ENCODE results near the gene NXNL2. TPM values are rescaled to one million over a fixed set of nuclear protein-coding genes. Genes with fewer than 3 reads are reported as not detected.

The NXNL2 gene
- total RNA-seq, 2 experiments from 2014 or later: not detected

GRCh38 chr9:88587885-88588649, 53.1 kb downstream of the NXNL2 start:
- DNase-seq (no peak), ATAC-seq (no peak)
- H3K27me3 Mint-ChIP-seq (ENCODE audit: low read depth): peaks cover 7% of the 10 kb centered on the region
- no peak overlapping the region for H3K4me3 Mint-ChIP-seq
- ChIA-PET POLR2A (no interaction called here), CTCF (no interaction called here)
- H3K36me3 Mint-ChIP-seq (ENCODE audit: low read depth): no peaks in the 10 kb centered on the region
- peaks cover 4% of the 10 kb centered on the region for H3K4me1 Mint-ChIP-seq (ENCODE audit: low read depth)
- H3K9me3 Mint-ChIP-seq (ENCODE audit: insufficient read depth): peaks cover 6% of the 10 kb centered on the region
- no peak overlapping the region for H3K27ac Mint-ChIP-seq

- peaks cover 6% of the 10 kb centered on the region for H3K9me3 Mint-ChIP-seq (ENCODE audit: insufficient read depth)
- no peaks in the 10 kb centered on the region for H3K36me3 Mint-ChIP-seq (ENCODE audit: low read depth)
- no peak for DNase-seq
- POLR2A ChIA-PET: no interaction called here
- CTCF ChIA-PET: no interaction called here
- H3K4me1 Mint-ChIP-seq (ENCODE audit: low read depth): peaks cover 9% of the 10 kb centered on the region
- ATAC-seq: no peak
- no peak overlapping the region for H3K4me3 Mint-ChIP-seq
- H3K27ac Mint-ChIP-seq: no peak overlapping the region
- H3K27me3 Mint-ChIP-seq (ENCODE audit: low read depth): peaks cover 6% of the 10 kb centered on the region
Observed at GRCh38 chr9:88589656-88590055, 54.7 kb downstream of the NXNL2 start.

GRCh38 chr9:88590558-88591146, 55.7 kb downstream of the NXNL2 start:
- Mint-ChIP-seq H3K4me1 (ENCODE audit: low read depth) (peaks cover 9% of the 10 kb centered on the region), H3K27ac (no peak overlapping the region), H3K36me3 (ENCODE audit: low read depth) (no peaks in the 10 kb centered on the region), H3K9me3 (ENCODE audit: insufficient read depth) (peaks cover 6% of the 10 kb centered on the region), H3K27me3 (ENCODE audit: low read depth) (peaks cover 7% of the 10 kb centered on the region), H3K4me3 (no peak overlapping the region)
- DNase-seq (no peak), ATAC-seq (no peak)
- CTCF ChIA-PET: interaction anchor here (1.6 kb wide), 1 partner anchor 12 kb away, joined by 5 read pairs; no protein-coding TSS in a partner anchor
- POLR2A ChIA-PET: no interaction called here

- Mint-ChIP-seq H3K27me3 (ENCODE audit: low read depth) (peaks cover 21% of the 10 kb centered on the region), H3K4me1 (ENCODE audit: low read depth) (peaks cover 9% of the 10 kb centered on the region), H3K27ac (no peak overlapping the region), H3K36me3 (ENCODE audit: low read depth) (no peaks in the 10 kb centered on the region), H3K4me3 (no peak overlapping the region), H3K9me3 (ENCODE audit: insufficient read depth) (no peaks in the 10 kb centered on the region)
- ATAC-seq: peak; percentile 76
- DNase-seq: peak; percentile 79
- POLR2A ChIA-PET: no interaction called here
- CTCF ChIA-PET: interaction anchor here (0.7 to 2.3 kb wide), 5 partner anchors 14 to 685 kb away, joined by 3 to 14 read pairs (median 3); no protein-coding TSS in a partner anchor
Observed at GRCh38 chr9:88593537-88594185, 58.7 kb downstream of the NXNL2 start.

Other genes with a start within 250 kb of the NXNL2 start
- gene SPIN1, start 146.7 kb upstream of the NXNL2 start, total RNA-seq: 10 to 100 TPM; 50.5 to 54.4 TPM

Measured in activated CD8-positive, alpha-beta T cell treated with anti-CD3 and anti-CD28 coated beads, Interleukin-2, amount 10 ng/mL, durations not matched to agents 7 days and 5 days (primary cell).